Measurements from ENCODE around the gene GPR27.

The GPR27 gene

GRCh38 chr3:71786217-71786549 is 32.5 kb downstream of the GPR27 start:
- DNase-seq (ENCODE audit: low spot score), result no peak

- DNase-seq (ENCODE audit: low spot score), result no peak
Measured at GRCh38 chr3:71786551-71786950, 32.9 kb downstream of the GPR27 start.

GRCh38 chr3:71787851-71788405 is 34.3 kb downstream of the GPR27 start:
- DNase-seq (ENCODE audit: low spot score), result no peak

- DNase-seq (ENCODE audit: low spot score), result no peak
Measured at GRCh38 chr3:71789922-71790321, 36.3 kb downstream of the GPR27 start.

GRCh38 chr3:71791634-71792033 is 38.0 kb downstream of the GPR27 start:
- DNase-seq (ENCODE audit: low spot score), result no peak

- no peak for DNase-seq (ENCODE audit: low spot score)
Measured at GRCh38 chr3:71796290-71796689, 42.6 kb downstream of the GPR27 start.

GRCh38 chr3:71797455-71797854 is 43.8 kb downstream of the GPR27 start:
- no peak for DNase-seq (ENCODE audit: low spot score)

GRCh38 chr3:71800023-71800422 is 46.4 kb downstream of the GPR27 start:
- DNase-seq (ENCODE audit: low spot score), result no peak

GRCh38 chr3:71801986-71802385 is 48.3 kb downstream of the GPR27 start:
- DNase-seq (ENCODE audit: low spot score), result no peak

GRCh38 chr3:71803248-71803647 is 49.6 kb downstream of the GPR27 start:
- DNase-seq (ENCODE audit: low spot score), result no peak

- DNase-seq (ENCODE audit: low spot score), result no peak
Measured at GRCh38 chr3:71805199-71805598, 51.5 kb downstream of the GPR27 start.

GRCh38 chr3:71805691-71806090 is 52.0 kb downstream of the GPR27 start:
- DNase-seq (ENCODE audit: low spot score), result no peak
